ENCODE results near the gene ATG9B.

The ATG9B gene

GRCh38 chr7:151024435-151025056, at the start of gene ATG9B:
Gene ATG9B, minus strand, starts transcription at chr7:151024494. Its CDS starts 71 bp downstream, at chr7:151024423.
- DNase-seq (ENCODE audit: low read depth in 2 of 2) = no peak

GRCh38 chr7:151073990-151074389, 49.7 kb upstream of the ATG9B start:
- DNase-seq (ENCODE audit: low read depth in 2 of 2) = no peak

GRCh38 chr7:151071032-151071866, 47.0 kb upstream of the ATG9B start:
- no peak for DNase-seq (ENCODE audit: low read depth in 2 of 2)

- no peak for DNase-seq (ENCODE audit: low read depth in 2 of 2)
Measured at GRCh38 chr7:151070574-151070960, 46.3 kb upstream of the ATG9B start.

GRCh38 chr7:151069841-151070573, 45.7 kb upstream of the ATG9B start:
- DNase-seq (ENCODE audit: low read depth in 2 of 2) = no peak

GRCh38 chr7:151068069-151068773, 43.9 kb upstream of the ATG9B start:
- no peak for DNase-seq (ENCODE audit: low read depth in 2 of 2)

- DNase-seq (ENCODE audit: low read depth in 2 of 2) = no peak
Measured at GRCh38 chr7:151066273-151066974, 42.1 kb upstream of the ATG9B start.

GRCh38 chr7:151065516-151065915, 41.2 kb upstream of the ATG9B start:
- DNase-seq (ENCODE audit: low read depth in 2 of 2) = no peak

GRCh38 chr7:151064993-151065392, 40.7 kb upstream of the ATG9B start:
- no peak for DNase-seq (ENCODE audit: low read depth in 2 of 2)

GRCh38 chr7:151064454-151064853, 40.2 kb upstream of the ATG9B start:
- DNase-seq (ENCODE audit: low read depth in 2 of 2) = no peak

GRCh38 chr7:151063212-151063561, 38.9 kb upstream of the ATG9B start:
- DNase-seq (ENCODE audit: low read depth in 2 of 2) = no peak

GRCh38 chr7:151062399-151063211, 38.3 kb upstream of the ATG9B start:
- DNase-seq (ENCODE audit: low read depth in 2 of 2) = no peak

GRCh38 chr7:151062111-151062398, 37.8 kb upstream of the ATG9B start:
- no peak for DNase-seq (ENCODE audit: low read depth in 2 of 2)

- no peak for DNase-seq (ENCODE audit: low read depth in 2 of 2)
Measured at GRCh38 chr7:151061213-151062110, 37.2 kb upstream of the ATG9B start.

- no peak for DNase-seq (ENCODE audit: low read depth in 2 of 2)
Measured at GRCh38 chr7:151060416-151061212, 36.3 kb upstream of the ATG9B start.

- DNase-seq (ENCODE audit: low read depth in 2 of 2) = no peak
Measured at GRCh38 chr7:151060113-151060415, 35.8 kb upstream of the ATG9B start.

- DNase-seq (ENCODE audit: low read depth in 2 of 2) = peak in 1 of 2 donors; percentile 63
Measured at GRCh38 chr7:151059367-151060112, 35.2 kb upstream of the ATG9B start, which contains the start of gene SLC4A2. Gene SLC4A2, plus strand, starts transcription at chr7:151059589. Its CDS starts 2,399 bp downstream, at chr7:151061988.

- no peak for DNase-seq (ENCODE audit: low read depth in 2 of 2)
Measured at GRCh38 chr7:151058781-151059366, 34.6 kb upstream of the ATG9B start.

Measured in stimulated activated CD8-positive, alpha-beta memory T cell treated with anti-CD3 and anti-CD28 coated beads, Interleukin-15, amount 100 ng/mL, for 4 hours (primary cell).